Fibroblast of peridontal ligament (primary cell): ENCODE measurements around the gene ZYG11A.
A peak's percentile ranks its signal among the peaks of the same experiment; 100 is the strongest.
"Not testable (repeated sequence)": the region's sequence is repeated elsewhere in the genome, so short reads cannot be mapped to it uniquely, and the experiment has no call there.

Experiments used
- DNase-seq: peaks from one replicate; pipeline ENCODE4 v3.0.0-alpha.2; 2010; ENCODE audit errors: extremely low read depth

ZYG11A gene

GRCh38 chr1:52842643-52843310 lies at the start of gene ZYG11A:
Gene ZYG11A, plus strand, starts transcription at chr1:52842760. Its CDS starts 124 bp downstream, at chr1:52842884.
- peak; percentile 41 for DNase-seq

- not testable (repeated sequence) for DNase-seq
Observed at GRCh38 chr1:52793717-52794116, 48.8 kb upstream of the ZYG11A start.

- no peak for DNase-seq
Observed at GRCh38 chr1:52795464-52795863, 47.1 kb upstream of the ZYG11A start.

GRCh38 chr1:52798331-52798730 lies 44.2 kb upstream of the ZYG11A start:
- no peak for DNase-seq

GRCh38 chr1:52801011-52801410 lies 41.5 kb upstream of the ZYG11A start:
- no peak for DNase-seq

- DNase-seq, result not testable (repeated sequence)
Observed at GRCh38 chr1:52804083-52804482, 38.5 kb upstream of the ZYG11A start.

DNA sequence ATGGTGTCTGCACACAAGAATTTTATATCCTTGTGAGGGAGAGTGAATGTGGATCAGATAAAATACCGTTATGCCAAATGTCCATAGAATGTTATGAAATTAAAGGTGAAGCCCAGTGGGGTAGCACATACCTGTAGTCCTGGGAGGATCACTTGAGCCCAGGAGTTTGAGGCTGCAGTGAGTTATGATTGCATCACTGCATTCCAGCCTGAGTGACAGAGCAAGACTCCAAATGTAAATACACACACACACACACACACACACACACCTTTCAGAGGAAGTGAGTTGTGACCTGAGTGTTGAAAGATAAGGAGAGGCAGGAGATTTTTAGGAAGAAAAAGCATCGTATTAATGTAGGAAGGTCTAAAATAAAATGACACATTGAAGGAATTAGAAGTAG lies 28.1 kb upstream of the ZYG11A start:
- no peak for DNase-seq

DNA sequence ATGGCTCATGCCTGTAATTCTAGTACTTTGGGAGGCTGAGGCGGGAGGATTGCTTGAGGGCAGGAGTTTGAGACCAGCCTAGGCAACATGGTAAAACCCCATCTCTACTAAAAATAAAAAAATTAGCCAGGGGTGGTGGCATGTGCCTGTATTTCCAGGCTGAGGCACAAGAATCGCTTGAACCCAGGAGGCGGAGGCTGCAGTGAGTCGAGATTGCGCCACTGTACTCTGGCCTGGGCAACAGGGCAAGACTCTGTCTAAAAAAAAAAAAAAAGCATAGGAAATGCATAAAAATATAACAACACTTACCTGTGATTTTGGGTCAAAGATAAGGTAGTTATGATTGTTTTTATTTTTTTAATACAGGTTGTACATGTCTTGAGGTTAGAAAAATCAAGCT lies 21.7 kb upstream of the ZYG11A start:
- DNase-seq, result not testable (repeated sequence)

DNA sequence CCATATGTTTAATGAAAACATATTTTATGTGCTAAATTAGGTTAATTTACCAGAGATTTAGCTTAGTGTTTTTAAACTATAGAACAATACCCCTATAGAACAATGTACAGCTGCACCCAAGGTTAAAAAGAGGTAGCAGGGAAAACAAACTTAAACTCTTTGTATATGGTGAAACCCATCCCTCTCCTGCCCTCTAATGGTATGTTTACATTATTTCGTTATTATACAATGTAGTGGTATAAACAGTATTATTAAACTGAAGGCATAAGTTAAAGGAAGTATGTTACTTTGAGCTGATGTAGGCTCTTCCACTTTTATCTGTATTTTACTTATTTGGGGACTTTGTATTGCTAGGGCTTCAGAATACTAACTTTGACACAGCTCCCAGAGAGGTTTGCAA lies 16.7 kb upstream of the ZYG11A start:
- no peak for DNase-seq

DNA sequence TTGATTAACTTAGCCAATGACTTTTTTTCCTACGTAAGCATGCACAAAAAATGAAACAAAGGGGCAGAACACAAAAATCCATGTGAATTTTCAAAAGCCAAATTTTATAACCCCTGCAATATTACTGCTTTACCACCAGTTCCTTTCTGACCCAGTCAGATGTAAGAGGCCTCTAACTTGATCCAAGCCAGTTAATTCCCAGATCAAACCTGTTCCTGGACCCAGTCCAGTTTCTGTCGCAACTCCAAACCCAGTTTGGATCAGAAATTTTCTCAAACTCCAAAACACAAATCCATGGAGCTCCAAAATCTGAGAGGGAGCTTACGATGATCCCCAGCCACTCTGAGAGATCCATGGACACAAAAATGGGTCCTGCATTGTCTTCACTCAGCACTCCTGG lies 7.8 kb upstream of the ZYG11A start:
- no peak for DNase-seq

- no peak for DNase-seq
Observed at GRCh38 chr1:52836035-52836434, 6.5 kb upstream of the ZYG11A start.

GRCh38 chr1:52839175-52839574 lies 3.4 kb upstream of the ZYG11A start:
- not testable (repeated sequence) for DNase-seq

DNA sequence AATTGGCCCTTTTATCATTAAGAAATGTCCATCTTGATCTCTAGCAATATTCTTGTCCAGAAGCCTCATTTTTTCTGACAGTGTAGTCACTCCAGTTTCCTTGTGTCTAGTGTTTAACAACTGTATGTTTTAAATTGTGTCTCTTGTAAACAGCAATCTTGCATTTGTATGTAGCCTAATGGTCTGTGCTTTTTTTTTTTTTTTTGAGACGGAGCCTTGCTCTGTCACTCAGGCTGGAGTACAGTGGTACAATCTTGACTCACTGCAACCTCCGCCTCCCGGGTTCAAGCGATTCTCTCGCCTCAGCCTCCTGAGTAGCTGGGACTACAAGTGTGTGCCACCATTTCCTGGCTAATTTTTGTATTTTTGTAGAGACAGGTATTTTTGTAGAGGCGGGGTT lies 2.6 kb downstream of the ZYG11A start:
- not testable (repeated sequence) for DNase-seq

DNA sequence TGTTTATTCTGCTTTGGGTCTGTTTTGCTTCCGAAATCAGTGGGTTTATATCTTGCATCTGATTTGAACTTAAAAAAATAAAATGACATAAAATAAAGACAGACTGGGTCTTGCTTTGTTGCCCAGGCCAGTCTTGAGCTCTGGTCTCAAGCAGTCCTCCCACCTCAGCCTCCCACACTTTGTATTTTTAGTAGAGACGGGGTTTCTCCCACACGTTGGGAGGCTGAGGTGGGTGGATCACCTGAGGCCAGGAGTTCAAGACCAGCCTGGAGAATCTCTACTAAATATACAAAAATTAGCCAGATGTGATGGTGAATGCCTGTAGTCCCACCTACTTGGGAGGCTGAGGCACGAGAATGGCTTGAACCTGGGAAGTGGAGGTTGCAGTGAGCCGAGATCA lies 5.9 kb downstream of the ZYG11A start:
- no peak for DNase-seq

- no peak for DNase-seq
Observed at GRCh38 chr1:52850951-52851350, 8.4 kb downstream of the ZYG11A start.

DNA sequence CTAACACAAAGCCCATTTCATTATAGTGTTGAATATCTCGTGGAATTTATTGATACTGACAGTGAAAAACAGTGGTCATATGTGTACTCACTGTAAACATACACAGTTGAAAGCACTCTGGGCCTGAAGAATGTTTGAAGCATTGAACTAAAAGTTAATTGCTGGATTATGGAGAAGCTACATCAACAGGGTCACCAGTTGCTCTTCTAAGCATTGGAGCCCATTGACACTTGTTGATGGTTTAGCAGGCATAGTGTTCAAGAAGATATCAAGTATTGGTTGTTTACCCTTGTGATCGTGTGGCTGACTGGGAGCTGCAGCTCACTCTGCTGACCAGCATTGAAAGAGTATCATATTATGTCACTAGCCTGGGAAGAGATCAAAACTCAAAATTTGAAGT lies 10.3 kb downstream of the ZYG11A start:
- no peak for DNase-seq

DNA sequence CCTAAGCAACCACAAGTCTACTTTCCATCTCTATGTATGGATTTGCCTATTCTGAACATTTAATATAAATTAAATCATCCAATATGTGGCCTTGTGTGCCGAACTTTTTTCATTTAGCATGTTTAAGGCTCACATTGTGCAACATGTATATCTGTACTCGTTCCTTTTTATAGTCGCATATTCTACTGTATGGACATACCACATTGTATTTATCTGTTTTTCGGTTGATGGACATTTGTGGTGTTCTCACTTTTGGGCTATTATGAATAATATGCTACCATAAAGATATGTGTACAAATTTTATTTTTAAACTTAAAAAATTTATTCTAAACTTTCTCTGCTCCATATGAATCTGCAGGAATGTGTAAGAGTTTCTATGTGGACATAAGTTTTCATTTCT lies 13.0 kb downstream of the ZYG11A start:
- DNase-seq, result no peak

GRCh38 chr1:52856026-52856425 lies 13.5 kb downstream of the ZYG11A start:
- no peak for DNase-seq

DNA sequence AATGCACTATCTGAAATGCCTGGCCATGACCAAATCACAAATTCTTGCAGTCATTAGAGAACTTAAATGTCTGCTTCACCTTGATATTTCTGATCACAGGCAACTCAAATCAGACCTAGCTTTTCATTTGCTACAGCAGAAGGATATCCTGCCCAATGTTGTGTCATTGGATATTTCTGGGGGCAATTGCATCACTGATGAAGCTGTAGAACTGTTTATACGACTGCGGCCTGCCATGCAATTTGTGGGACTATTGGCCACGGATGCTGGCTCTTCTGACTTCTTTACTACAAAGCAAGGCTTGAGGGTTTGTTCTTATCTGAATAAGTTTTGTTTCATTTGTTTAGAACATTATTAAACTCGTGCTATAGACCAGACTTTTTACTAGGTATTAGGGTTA lies 14.9 kb downstream of the ZYG11A start:
- DNase-seq, result peak; percentile 80

DNA sequence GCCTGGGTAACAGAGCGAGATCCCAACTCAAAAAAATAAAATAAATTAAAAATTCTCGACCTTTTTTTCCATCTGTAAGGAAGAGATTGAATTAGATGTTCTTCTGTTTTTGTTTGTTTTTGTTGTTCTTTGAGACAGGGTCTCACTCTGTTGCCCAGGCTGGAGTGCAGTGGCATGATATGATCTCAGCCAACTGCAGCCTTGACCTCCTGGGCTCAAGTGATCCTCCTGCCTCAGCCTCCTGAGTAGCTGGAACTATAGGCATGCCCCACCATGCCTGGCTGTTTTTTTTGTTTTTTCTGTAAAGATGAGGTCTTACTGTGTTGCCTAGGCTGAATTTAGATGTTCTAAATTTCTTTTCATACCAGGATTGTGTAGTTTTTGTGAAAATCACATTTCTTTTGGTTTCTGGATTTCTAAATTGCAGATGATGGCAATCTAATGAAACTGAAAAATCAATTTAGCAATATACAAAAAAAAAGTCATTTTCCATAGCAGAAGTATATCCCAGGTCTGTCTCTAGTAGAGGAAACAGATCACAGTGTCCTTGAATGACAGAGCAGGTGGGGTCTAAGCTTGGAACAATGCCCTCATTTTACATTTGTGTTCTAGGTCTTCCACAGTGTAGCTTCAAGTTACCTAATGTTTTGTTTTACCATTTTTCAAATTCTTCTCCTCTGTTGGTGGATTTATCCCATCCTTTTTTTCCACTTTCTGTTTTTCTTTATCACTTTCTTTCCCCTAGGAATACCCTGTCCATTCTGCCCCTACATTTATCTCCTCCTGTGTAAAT lies 20.3 kb downstream of the ZYG11A start:
- DNase-seq, result no peak

DNA sequence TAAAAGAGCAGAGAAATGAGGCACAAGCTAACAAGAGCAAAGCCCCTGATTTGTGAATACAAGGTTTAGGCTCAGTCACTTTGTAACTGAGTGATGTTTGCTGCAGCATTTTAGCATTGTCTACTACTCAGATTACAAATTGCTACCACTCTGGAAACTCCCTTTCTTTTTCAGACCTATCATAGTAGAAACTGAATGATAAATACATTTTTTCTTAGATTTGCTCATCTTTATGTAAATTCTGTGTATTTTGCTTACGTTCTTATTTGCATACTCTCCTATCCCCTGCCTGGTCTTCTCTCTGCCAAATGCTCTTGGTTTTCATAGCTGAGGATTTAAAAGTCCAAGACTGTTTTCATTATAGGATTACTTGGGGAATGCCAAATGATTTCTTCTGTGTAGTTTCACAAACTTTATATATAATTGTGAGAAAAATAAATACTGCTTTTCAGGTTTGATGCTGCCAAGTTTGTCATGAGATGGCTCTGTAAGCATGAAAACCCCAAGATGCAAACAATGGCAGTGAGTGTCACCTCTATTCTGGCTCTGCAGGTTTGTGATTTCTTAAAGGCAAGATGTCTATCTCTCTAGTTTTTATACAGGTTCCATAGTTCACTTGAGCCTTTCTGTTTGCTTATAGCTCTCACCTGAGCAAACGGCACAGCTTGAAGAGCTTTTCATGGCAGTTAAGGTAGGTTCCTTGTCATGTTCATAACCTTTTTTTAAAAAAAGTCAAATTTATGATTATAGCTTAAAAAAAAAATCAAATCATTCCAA lies 24.7 kb downstream of the ZYG11A start:
- DNase-seq, result peak; percentile 18

DNA sequence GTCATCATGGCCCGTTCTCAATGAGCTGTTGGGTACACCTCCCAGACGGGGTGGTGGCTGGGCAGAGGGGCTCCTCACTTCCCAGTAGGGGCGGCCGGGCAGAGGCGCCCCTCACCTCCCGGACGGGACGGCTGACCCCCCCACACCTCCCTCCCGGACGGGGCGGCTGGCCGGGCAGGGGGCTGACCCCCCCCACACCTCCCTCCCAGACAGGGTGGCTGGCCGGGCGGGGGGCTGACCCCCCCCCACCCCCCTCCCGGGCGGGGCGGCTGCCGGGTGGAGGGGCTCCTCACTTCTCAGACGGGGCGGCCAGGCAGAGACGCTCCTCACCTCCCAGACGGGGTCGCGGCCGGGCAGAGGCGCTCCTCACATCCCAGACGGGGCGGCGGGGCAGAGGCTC lies 27.2 kb downstream of the ZYG11A start:
- not testable (repeated sequence) for DNase-seq

- DNase-seq, result no peak
Observed at GRCh38 chr1:52876843-52877242, 34.3 kb downstream of the ZYG11A start.
